Measurements from ENCODE around the gene UBA52.
A peak's percentile ranks its signal among the peaks of the same experiment; 100 is the strongest.

The UBA52 gene

DNA sequence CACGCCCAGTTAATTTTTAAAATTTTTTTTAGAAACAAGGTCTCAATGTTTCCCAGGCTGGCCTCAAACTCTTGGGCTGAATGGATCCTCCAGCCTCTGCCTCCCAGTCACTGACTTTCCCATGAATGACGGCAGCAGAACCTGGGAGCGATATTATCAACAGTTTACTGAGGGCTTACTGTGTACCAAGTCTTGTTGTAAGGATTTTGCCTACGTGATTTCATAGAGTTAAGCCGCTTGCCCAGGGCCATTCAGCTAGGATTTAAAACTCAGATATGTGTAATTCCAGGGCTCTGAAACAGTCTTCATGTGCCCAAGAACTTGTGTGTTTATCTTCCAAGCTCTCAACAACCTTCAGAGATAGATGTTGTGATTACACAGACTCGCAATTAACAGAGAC, 20.0 kb upstream of the UBA52 start:
- FAIRE-seq (no peak), DNase-seq (ENCODE audit: low spot score) (no peak)

DNA sequence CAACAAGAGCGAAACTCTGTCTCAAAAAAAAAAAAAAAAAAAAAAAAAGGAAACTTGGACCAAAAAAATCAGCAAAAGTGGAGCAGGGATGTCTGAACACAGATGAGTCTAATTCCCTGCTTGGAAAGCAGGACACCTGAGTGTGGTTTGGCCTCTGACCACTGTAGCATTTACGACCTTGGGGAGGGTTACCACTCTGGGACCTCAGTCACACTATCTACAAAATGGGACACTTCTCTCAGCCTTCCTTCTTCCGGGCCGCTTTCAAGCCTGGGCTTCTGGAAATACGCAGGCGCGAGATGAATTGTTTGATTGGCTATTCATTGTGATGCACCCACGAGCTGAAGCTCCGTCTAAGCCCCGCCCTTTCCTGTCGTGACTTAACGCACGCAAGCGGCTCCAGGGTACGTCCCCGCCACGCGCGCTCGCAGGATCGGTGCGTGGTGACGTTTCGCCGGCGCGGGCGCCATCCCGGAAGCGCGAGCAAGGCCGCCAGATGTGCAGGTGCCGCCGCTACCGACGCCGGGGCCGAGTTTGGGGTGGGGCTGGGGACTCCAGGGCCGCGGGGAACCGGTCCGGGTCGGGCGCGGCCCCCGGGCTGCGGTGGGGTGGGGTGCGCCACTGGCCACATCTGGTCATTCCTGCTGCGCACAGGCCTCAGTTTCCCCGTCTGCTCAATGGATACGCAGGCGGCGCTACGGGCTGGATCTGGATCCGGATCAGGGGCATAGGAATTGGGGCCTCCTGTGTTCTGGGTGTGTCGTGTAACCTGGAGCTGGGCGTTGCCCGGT, 14.1 kb upstream of the UBA52 start, which contains the start of gene KXD1:
KXD1 (plus strand) TSS at position 460 of the 791 bp plus-strand sequence. CDS start 4,187 bp downstream, outside the sequence.
- DNase-seq (ENCODE audit: low spot score) (peak; percentile 94), FAIRE-seq (peak; percentile 81)

DNA sequence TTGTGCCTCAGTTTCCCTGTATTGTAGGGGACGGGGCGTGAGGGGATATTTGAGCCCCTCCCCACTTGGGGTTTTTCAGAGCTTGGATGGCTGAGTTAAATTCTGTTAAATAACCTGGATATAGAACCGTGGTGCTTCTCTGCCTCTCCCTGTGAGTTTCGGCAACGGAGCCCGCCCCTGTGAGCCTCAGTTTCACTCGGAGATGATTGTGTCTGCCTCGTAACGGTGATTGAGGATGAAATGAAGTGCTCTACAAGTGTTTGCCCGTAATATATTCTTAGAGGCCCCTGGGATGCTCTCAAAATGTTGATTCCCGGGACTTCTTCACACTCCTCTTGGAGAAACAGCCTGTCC, 13.5 kb upstream of the UBA52 start:
- DNase-seq (ENCODE audit: low spot score) (no peak), FAIRE-seq (no peak)

DNA sequence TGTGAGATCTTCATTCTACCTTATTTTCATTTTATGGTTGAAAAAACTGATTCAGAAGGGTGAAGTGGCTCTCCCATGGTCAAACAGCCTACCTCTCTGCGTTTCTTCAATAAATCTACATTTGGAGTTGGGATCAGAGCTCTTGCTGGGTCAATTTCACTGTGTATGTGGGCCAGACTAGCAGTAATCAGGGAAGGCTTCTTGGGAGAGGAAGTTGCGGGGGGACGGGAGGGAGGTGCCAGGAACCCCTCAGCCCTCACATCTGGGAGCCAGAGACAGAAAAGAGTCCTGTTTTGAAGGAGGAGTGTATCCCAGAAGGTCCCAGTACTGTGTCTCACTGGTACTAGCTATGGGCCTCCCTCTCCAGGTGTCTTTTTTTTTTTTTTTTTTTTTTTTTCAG, 13.1 kb upstream of the UBA52 start:
- DNase-seq (ENCODE audit: low spot score) (no peak), FAIRE-seq (no peak)

DNA sequence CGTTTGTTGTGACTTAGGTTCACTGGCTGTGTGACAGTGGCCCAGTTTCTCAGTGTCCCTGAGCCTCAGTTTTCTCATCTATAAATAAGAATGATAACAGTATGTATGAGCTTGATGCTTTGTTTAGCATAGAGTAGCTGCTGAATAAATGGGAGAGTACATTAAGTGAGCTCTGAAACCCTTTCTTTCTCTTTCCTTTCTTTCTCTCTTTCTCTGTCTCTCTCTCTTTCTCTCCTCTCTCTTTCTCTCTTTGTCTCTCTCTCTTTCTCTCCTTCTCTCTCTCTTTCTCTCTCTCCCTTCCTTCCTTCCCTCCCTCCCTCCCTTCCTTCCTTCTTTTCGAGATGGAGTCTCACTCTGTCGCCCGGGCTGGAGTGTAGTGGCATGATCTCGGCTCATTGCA, 12.0 kb upstream of the UBA52 start:
- DNase-seq (ENCODE audit: low spot score): no peak

DNA sequence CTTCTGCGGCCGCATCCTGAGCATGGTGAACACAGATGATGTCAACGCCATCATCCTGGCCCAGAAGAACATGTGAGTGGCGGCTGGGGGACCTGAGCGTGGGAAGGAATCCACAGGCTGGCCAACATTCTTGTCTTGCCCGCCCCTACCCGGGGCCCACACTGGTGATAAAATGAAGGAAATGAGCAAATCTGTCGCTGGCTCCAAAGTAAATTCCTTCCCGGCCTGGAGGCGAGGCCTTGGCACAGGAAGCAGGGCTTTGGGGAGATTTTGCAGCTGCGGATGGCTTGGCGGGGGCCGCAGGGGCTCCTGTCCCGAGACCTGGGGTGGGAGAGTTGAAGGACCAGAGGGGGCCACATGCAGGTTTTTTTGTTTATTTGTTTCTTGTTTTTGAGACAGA, 9.6 kb upstream of the UBA52 start:
- no peak for FAIRE-seq
- no peak for DNase-seq (ENCODE audit: low spot score)

More for the DNA sequence above, 12.0 kb upstream of the UBA52 start:
- no peak for FAIRE-seq

DNA sequence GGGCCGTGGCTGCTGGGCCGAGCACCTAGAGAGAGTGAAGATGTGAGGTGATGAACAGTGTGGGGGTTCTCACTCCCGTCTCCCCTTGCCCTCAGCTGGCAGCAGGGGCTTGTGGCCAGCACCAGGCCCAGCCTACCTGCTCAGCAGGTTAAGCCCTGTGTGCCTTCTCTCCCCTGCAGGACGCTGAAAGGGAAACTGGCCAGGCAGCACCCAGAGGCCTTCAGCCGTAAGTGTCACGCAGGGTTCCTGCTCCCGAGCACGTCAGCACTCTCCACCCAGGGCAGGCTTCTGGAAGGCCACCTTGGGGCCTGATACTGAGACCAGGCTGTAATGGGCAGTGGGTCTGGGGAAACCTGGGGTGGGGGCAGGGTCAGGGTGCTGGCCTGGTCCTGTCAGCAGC, 4.7 kb upstream of the UBA52 start:
- no peak for FAIRE-seq
- no peak for DNase-seq (ENCODE audit: low spot score)

DNA sequence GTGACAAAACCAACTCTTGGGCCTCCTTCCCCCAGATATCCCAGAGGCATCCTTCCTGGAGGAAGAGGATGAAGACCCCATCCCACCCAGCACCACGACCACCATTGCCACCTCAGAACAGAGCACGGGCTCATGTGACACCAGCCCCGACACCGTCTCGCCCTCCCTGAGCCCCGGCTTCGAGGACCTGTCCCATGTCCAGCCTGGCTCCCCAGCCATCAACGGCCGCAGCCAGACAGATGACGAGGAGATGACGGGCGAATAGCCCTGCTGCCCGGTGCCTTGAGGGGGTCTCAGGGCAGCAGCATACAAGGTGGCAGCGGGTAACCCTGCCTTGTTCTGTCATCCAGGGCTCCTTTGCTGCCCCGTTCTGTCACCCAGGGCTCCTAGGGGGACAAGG, 3.3 kb upstream of the UBA52 start:
- no peak for DNase-seq (ENCODE audit: low spot score)

DNA sequence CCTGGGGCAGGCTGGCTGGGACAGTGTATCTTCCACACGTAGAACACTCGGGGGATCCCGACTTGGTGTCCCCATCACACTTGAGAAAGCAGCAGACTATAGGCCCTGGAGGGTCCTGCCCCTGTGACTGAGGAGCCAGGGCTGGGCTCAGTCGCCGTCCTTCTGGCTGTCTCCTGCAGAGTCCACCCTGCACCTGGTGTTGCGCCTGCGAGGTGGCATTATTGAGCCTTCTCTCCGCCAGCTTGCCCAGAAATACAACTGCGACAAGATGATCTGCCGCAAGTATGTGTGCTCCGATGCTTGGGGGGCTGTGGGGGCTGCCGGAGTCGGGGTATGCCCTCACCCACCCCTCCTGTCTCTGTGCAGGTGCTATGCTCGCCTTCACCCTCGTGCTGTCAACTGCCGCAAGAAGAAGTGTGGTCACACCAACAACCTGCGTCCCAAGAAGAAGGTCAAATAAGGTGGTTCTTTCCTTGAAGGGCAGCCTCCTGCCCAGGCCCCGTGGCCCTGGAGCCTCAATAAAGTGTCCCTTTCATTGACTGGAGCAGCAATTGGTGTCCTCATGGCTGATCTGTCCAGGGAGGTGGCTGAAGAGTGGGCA, 3.1 kb downstream of the UBA52 start:
- DNase-seq (ENCODE audit: low spot score) (no peak), FAIRE-seq (no peak)

More for the DNA sequence above, 3.3 kb upstream of the UBA52 start:
- FAIRE-seq: no peak

DNA sequence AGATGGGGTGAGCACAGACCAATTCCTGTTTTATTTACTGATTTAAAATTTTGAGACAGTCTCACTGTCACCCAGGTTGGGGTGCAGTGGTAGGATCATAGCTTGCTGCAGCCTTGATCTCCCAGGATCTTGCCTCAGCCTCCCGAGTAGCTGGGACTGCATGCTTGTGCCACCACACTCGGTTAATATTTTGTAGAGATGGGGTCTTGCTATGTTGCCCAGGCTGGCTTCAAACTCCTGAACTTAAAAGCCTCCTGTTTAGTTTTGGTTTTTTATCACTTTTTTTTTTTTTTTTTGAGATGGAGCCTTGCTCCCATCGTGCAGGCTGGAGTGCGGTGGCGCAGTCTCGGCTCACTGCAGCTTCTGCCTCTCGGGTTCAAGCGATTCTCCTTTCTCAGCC, 4.7 kb downstream of the UBA52 start:
- no peak for DNase-seq (ENCODE audit: low spot score)
- no peak for FAIRE-seq

DNA sequence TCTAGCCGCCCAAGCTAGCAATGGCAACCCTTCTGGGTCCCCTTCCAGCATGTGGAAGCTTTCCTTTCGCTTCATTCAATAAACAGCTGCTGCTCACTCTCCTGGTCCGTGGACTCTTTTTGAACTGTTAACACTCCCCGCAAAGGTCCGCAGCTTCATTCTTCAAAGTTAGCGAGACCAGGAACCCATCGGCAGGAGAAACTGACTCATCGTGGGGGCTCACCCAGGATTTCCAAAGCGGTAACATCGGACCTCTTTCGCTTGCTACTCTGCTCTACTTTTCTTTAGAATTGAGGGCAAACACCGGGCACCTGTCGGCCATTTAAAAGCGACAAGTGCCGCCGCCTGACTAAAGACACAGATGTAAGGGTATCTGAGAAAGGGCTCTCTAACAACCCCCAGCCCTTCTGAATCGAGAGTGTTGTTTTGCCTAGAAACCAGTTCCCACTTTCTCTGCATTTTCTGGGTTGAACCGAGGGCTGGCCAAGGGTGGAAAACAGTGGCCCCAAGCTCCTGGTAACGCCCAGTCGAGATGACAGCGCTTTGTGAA, 5.8 kb downstream of the UBA52 start:
- FAIRE-seq (no peak), DNase-seq (ENCODE audit: low spot score) (no peak)

DNA sequence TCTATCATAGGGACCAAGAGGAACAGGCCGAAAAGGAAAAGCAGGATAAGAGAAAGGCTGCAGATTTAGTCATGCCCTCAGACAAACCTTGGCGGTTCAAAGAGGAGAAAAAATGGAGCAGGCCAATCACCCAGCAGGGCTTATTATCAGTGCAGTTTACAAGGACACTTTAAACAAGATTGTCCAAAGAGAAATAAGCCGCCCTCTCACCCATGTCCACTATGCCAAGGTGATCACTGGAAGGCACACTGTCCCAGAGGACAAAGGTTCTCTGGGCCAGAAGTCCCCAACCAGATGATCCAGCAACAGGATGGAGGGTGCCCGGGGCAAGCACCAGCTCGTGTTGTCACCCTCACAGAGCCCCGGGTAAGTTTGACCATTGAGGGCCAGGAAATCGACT, 8.7 kb downstream of the UBA52 start:
- FAIRE-seq (no peak), DNase-seq (ENCODE audit: low spot score) (no peak)

DNA sequence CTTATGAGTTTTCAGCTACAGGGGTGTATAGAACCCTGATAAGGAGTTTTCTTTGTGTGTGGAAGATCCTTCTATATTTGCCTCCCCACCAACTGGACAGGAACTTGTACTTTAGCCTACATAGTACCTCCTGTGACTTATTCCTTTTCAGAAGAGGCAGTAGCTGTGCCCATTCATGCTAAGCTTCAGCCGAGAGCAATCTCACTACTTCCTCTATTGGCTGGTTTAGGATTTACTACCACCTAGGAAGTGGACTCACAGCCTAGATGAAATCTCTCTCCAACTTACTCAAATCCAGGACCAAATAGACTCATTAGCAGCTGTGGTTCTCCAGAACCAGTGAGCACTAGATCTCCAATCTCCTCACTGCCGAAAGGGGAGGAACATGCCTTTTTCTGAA, 14.6 kb downstream of the UBA52 start:
- FAIRE-seq: no peak

DNA sequence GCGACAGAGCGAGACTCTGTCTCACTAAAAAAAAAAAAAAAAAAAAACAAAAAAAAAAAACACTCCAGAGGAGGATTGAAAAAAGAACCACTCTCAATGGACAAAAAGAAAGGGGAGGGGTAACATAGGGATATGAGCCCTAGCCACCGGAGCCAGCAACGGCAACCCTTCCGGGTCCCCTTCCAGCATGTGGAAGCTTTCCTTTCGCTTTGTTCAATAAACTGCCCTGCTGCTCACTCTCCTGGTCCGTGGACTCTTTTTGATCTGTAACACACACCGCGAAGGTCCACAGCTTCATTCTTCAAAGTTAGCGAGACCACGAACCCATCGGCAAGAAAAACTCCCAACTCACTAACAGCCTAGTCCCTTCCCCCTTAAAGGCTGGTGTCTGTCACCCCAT, 15.9 kb downstream of the UBA52 start:
- DNase-seq (ENCODE audit: low spot score): no peak
- FAIRE-seq: no peak

More for the DNA sequence above, 14.6 kb downstream of the UBA52 start:
- no peak for DNase-seq (ENCODE audit: low spot score)

DNA sequence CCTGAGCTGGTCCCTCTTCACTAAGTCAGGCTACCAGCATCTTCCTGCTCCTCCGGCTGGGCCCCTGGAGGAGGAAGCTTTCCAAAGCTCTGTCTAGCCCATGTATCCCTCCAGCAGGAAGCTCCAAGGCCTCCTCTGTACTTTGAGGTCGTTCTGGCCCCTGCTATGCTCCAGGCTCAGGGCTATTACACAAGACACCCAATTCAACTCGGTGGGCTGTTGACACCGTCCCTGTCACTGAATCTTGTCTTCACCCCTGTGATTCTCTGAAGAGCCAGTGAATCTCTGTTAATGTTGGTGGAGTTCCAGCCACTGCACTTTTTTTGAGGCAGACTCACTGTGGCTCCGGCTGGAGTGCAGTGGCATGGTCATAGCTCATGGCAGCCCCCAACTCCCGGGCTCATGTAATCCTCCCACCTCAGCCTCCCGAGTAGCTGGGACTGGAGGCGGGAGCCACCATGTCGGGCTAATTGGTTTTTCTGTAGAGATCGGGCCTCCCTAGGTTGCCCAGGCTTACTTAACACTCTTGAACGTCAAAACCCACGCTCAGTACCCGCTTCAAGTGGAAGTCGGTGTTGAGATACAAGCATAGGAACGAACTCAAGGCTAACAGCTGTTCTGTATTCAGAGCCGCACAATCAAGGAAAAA, 16.4 kb downstream of the UBA52 start:
- FAIRE-seq (no peak), DNase-seq (ENCODE audit: low spot score) (no peak)

DNA sequence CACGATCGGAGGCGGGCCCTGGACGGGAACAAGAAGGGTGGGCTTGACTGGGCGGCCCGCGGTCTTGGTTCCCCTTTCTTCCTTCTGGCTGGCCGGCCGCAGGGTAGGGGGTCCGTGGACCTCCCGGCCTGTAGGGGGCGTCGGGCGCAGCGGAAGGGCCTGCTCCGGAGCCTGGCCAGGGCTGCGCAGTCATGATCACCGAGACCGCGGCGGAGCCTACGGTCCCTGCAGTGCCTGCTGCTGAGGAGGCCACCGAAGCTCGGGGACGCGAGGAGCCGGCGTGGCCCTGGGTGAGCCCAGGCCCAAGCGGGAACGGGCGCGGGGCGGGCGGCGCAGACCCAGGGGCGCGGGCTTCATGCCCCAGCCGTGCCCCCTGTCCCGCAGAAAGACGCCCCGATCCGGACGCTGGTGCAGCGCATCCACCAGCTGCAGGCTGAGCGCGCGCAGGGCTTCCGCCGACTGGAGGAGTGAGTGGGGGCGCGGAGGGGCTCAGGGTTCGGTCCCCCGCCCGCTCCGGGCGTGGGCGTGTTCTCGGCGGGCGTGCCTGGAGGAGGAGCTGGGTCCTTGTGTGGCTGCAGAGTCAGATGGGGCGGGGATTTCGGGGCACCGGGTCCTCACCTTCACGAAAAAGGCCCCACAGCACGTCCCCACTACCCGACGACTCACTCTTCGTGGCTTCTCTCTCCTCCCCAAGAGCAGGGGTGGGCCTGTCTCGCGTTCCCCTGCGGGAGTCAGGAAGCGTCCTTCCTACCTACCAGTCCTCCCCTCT, 17.1 kb downstream of the UBA52 start, which contains the start of gene REX1BD:
REX1BD (plus strand) TSS at position 188 of the 769 bp plus-strand sequence; CDS start at position 192, 4 bp downstream.
- peak; percentile 60 for DNase-seq (ENCODE audit: low spot score)
- FAIRE-seq: no peak

DNA sequence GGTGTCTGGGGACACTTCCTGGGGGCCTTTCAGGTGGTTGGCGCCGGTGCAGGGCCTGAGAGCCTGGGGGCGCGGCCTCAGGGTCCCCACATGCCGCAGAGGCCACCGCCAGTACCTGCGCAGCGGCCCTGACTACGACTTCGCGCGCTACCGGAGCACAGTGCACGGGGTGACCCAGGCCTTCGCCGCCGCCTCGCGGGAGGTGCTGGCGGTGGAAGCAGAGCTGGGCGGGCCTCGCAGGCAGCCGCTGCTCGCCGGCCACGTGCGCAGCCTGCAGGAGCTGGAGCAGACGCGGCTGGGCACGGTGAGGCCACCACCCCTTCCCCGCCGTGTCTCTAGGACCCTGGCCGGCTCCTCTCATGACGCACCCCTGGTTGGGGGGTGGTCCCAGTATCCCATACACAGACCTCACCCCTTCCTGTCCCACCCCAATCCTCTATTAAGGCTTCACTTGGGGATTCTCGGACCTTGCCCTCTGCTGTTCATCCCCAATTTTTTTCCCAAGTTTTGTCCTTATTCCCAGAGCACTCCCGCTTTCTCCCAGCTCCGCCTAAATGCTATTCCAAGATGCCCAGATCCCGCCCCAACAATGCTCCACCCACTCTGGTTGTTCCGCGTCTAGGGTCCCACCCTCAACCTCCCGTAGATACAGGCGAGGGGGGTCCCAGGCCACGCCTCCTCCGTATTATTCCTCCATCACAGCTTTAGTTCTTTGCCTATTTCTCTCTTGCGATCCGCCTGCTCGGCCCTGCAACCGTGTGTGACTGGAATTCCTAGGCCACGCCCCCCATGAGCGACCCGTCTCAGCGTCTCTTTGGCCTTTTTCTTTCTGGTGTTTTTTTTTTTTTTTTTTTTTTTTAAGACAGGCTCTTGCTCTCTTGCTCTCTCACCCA, 18.0 kb downstream of the UBA52 start:
- FAIRE-seq: no peak
- DNase-seq (ENCODE audit: low spot score): peak; percentile 31

DNA sequence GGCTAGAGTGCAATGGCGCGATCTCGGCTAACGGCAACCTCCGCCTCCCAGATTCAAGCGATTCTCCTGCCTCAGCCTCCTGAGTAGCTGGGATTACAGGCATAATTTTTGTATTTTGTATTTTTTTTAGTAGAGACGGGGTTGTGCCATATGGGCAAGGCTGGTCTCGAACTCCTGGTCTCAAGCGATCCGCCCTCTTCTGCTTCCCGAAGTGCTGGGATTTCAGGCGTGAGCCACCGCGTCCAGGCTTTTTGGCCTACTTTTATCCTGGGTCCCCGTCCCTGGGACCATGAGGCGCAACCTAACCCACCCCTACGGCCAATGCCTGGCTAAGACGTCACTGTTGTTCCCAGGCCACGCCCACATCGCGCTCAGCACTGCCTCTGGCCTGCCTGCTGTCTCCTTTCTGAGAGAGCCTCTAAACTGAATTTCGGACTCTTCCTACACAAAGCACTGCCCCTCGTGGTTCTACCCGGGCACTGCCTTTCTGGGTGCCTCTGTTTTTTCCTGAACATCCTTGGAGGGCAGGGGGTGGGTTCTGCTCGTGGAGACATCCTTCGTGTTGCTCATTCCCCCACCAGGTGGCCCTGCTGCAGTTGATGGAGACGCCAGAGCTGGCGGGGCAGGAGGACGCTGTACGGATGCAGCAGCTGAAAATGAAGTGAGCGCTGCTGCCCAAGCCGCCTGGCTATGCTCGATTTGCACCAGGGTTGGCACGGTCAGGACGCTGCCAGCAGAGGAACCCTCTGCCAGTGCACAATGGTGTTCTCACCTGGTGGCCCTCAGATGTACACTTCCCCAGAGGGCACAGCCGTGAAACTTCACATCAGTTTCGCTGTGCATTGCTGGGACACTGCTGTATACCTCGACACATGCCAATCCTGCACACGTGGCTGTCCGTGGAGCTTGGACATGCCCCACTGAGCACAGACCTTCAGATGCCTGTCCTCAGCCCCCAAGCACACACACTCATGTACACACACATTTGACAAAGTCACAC, 18.9 kb downstream of the UBA52 start:
- FAIRE-seq (no peak), DNase-seq (ENCODE audit: low spot score) (no peak)

DNA sequence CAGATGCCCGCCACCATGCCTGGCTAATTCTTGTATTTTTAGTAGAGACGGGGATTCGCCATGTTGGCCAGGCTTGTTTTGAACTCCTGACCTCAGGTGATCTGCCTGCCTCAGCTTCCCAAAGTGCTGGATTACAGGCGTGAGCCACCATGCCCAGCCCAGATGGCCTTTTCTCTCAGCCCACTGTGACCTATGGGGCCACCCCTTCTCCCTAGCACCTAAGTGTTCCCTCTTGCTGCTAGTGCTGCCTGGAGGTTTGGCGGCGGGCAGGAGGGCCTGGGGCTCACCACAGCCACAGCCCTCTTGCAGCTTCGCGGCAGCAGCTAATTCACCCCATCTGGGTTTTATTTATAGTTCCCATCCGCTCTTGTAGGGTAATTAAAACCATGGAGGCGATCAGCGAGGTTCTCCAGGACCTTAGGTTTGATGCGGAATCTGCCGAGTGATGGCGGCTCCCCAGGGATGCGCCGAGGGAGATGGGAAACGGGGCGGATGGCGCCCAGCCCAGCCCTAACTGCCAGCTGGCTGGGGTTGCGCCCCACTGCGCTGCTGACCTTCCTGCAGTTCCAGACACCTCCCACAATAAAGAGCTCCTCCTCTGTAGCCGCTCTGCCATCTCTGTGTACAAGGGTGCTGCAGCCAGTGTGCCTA, 20.2 kb downstream of the UBA52 start:
- FAIRE-seq (no peak), DNase-seq (ENCODE audit: low spot score) (no peak)

All from RCC 7860 (cell line).